NCI-H2107 treated with DMSO at 0.1 percent for 48 hours (cell line): ENCODE data around the gene INPP4B.
"Not testable (repeated sequence)": the region's sequence is repeated elsewhere in the genome, so short reads cannot be mapped to it uniquely, and the experiment has no call there.

Source experiments
- DNase-seq: peaks from one replicate; lab custom pipeline; 2025; ENCODE audit not compliant: unreplicated experiment; lab: John Stamatoyannopoulos, UW

INPP4B gene

GRCh38 chr4:142687547-142688275 lies 158.4 kb downstream of the INPP4B start:
- no peak for DNase-seq

GRCh38 chr4:142686081-142686480 lies 160.0 kb downstream of the INPP4B start:
- DNase-seq: no peak

GRCh38 chr4:142683997-142684396 lies 162.1 kb downstream of the INPP4B start:
- no peak for DNase-seq

- no peak for DNase-seq
These were observed 162.6 kb downstream of the INPP4B start for GRCh38 chr4:142683503-142683902.

GRCh38 chr4:142671516-142671915 lies 174.6 kb downstream of the INPP4B start:
- no peak for DNase-seq

- DNase-seq: no peak
These were observed 182.3 kb downstream of the INPP4B start for GRCh38 chr4:142663828-142664227.

GRCh38 chr4:142660728-142661127 lies 185.4 kb downstream of the INPP4B start:
- DNase-seq: no peak

GRCh38 chr4:142656178-142656577 lies 189.9 kb downstream of the INPP4B start:
- no peak for DNase-seq

GRCh38 chr4:142648378-142648777 lies 197.7 kb downstream of the INPP4B start:
- DNase-seq: no peak

GRCh38 chr4:142645475-142646108 lies 200.5 kb downstream of the INPP4B start:
- no peak for DNase-seq

GRCh38 chr4:142644628-142645027 lies 201.5 kb downstream of the INPP4B start:
- not testable (repeated sequence) for DNase-seq

- DNase-seq: no peak
These were observed 208.5 kb downstream of the INPP4B start for GRCh38 chr4:142637614-142638013.

GRCh38 chr4:142631836-142632235 lies 214.3 kb downstream of the INPP4B start:
- DNase-seq: no peak

GRCh38 chr4:142615324-142615665 lies 230.8 kb downstream of the INPP4B start:
- DNase-seq: no peak

GRCh38 chr4:142614621-142615323 lies 231.3 kb downstream of the INPP4B start:
- DNase-seq: no peak

- DNase-seq: no peak
These were observed 238.1 kb downstream of the INPP4B start for GRCh38 chr4:142607976-142608375.

- DNase-seq: no peak
These were observed 245.1 kb downstream of the INPP4B start for GRCh38 chr4:142600952-142601351.

- DNase-seq: no peak
These were observed 248.0 kb downstream of the INPP4B start for GRCh38 chr4:142598132-142598531.

GRCh38 chr4:142596595-142596994 lies 249.5 kb downstream of the INPP4B start:
- no peak for DNase-seq

GRCh38 chr4:142596121-142596520 lies 250.0 kb downstream of the INPP4B start:
- DNase-seq: no peak

- no peak for DNase-seq
These were observed 250.8 kb downstream of the INPP4B start for GRCh38 chr4:142595222-142595871.

GRCh38 chr4:142585411-142585810 lies 260.7 kb downstream of the INPP4B start:
- no peak for DNase-seq
